C4-2B (cell line): Measurements from ENCODE around the gene PACRG.
A peak's percentile ranks its signal among the peaks of the same experiment; 100 is the strongest.

ENCODE experiments used
- H3K27ac ChIP-seq: fragments of 450-650 bp; 2 replicates; pipeline ENCODE4 v1.5.1; 2017
- CTCF ChIP-seq: fragments of 450-650 bp; conservative IDR thresholded peaks from 2 replicates; pipeline ENCODE4 v1.5.1; 2017; ENCODE audit warnings: mild to moderate bottlenecking
- ZFX ChIP-seq: fragments of 450-650 bp; IDR thresholded peaks from 2 replicates; pipeline ENCODE4 v1.6.1; 2017

PACRG gene

GRCh38 chr6:163146036-163146435 is 418.3 kb downstream of the PACRG start:
- no peak overlapping the region for H3K27ac ChIP-seq
- no peak for TF ChIP-seq ZFX
- TF ChIP-seq CTCF, result no peak

DNA sequence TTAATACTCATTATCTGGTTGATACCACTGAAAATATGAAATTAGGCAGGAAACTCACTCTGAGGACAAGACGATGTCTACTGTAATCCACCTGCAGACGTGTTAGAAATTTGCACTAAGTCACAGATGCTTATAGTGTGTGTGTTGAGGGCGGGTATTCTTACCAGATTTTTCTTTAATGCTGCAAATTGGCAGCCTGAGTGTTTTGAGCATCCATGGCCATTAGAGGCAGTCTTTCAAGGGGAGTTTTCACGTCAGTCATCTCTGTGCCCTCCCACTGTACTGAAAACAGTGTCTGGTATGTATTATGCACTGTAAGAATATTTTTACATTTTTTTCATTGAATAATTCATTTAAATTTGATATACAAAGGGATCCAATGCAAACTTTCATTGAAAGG is 420.2 kb downstream of the PACRG start:
- no peak overlapping the region for H3K27ac ChIP-seq
- TF ChIP-seq CTCF (peak; percentile 27), ZFX (no peak)

DNA sequence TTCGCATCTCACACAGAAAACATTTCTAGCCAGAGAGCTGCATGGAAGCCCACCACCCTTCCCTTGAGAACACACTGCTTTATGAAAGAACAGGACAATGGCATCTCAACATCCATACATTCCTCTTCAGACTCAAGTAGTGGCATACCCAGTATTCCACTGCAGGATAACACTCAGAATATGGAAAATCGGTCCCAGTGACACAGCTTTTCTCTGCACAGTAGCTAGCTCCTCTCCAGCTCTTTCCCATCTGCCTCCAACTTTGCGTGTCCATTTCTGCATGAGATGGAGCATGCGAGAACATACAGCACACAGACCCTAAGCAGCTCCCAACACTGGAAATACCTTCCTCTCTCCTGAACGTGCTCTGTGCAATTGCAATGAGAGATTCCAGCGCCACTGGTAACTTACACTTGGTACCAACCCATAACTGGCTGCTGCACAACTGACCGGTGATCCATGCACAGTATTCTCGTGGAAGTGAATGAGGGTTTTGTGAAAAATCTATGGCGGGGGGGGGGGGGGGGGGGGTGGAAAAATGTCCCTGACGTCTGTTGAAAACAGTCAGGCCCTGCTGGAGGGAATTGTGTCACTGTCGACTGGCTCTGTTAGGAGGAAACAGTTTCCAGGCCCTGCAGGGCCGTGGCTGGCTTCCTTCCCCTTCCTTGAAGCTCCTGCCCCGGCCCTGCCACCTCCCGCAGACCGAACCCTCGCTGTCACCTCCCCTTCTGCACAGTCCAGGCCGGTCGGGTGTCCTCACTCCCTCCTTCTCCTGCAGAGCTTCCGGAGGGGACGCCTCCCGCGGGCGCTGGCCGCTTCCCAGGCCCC is 420.9 kb downstream of the PACRG start:
- no peak for TF ChIP-seq CTCF
- no peak for TF ChIP-seq ZFX
- no peak overlapping the region for H3K27ac ChIP-seq

GRCh38 chr6:163149279-163149848 is 421.6 kb downstream of the PACRG start:
- H3K27ac ChIP-seq, result no peak overlapping the region
- TF ChIP-seq CTCF (no peak), ZFX (no peak)

DNA sequence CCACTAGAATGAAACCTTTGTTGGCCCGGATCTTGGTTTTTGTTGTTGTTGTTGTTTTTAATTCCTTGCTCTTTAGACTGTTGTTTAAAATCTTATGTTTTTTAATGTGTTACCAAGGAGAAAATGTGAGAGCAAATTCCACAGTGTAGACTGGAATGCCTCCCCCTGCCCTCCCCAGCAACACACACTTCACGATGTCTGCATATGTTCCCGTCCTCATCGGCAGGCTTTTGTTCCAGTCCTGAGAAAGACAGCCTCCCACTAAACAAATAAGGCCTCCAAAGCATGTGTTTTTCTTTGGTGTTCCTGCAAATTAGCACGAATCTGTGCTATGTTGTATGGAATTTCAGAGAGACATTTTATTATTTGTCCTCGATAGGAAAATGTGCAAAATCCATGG is 423.4 kb downstream of the PACRG start:
- no peak for TF ChIP-seq CTCF
- no peak overlapping the region for H3K27ac ChIP-seq

DNA sequence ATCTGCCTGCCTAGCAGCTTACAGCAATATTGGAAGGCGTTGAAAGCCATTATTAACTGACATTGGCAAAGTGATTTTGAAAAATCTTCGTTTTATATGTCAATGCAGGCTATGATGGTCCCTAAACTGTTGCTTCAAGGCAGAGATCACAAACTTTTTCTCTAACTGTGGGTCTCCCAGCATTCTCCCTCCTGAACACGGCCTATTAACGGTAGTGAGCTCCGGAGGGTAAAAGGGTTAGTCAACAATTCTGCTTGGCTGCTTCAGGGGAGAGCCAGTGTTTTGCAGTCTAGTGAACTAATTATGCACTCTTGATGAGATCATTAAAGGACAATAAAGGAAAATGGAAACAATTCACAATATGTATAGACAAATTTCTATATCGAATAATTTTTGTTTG is 424.9 kb downstream of the PACRG start:
- TF ChIP-seq CTCF, result no peak

GRCh38 chr6:163159110-163159509 is 431.3 kb downstream of the PACRG start:
- TF ChIP-seq CTCF (no peak), ZFX (no peak)
- no peak overlapping the region for H3K27ac ChIP-seq

More for the DNA sequence above, 424.9 kb downstream of the PACRG start:
- no peak overlapping the region for H3K27ac ChIP-seq
